WI38 (cell line): ENCODE results near the gene IMMP2L.

ENCODE experiments used
- H3K4me3 ChIP-seq: 2 replicates; pipeline ENCODE4 v1.5.1; 2011; ENCODE audit warnings: low read depth, mild to moderate bottlenecking, control low read depth, low read length
- CTCF ChIP-seq: IDR thresholded peaks from 2 replicates; pipeline ENCODE4 v1.5.1; 2012; ENCODE audit warnings: low read depth, mild to moderate bottlenecking, control low read depth, low read length

The IMMP2L gene

GRCh38 chr7:110762546-110763225 is 799.6 kb downstream of the IMMP2L start:
- TF ChIP-seq CTCF, result no peak
- H3K4me3 ChIP-seq, result no peak overlapping the region

- no peak overlapping the region for H3K4me3 ChIP-seq
- no peak for TF ChIP-seq CTCF
Observed at GRCh38 chr7:110760341-110760740, 802.0 kb downstream of the IMMP2L start.

- TF ChIP-seq CTCF, result no peak
- H3K4me3 ChIP-seq, result no peak overlapping the region
Observed at GRCh38 chr7:110759069-110759468, 803.2 kb downstream of the IMMP2L start.

- no peak overlapping the region for H3K4me3 ChIP-seq
- no peak for TF ChIP-seq CTCF
Observed at GRCh38 chr7:110754649-110755048, 807.6 kb downstream of the IMMP2L start.

GRCh38 chr7:110750931-110751605 is 811.2 kb downstream of the IMMP2L start:
- TF ChIP-seq CTCF, result no peak
- no peak overlapping the region for H3K4me3 ChIP-seq

GRCh38 chr7:110733221-110733620 is 829.1 kb downstream of the IMMP2L start:
- no peak overlapping the region for H3K4me3 ChIP-seq
- no peak for TF ChIP-seq CTCF

GRCh38 chr7:110724811-110725210 is 837.5 kb downstream of the IMMP2L start:
- TF ChIP-seq CTCF, result no peak
- no peak overlapping the region for H3K4me3 ChIP-seq
